HG02571 (cell line): Measurements from ENCODE around the gene GNB1.
"Not testable (repeated sequence)": the region's sequence is repeated elsewhere in the genome, so short reads cannot be mapped to it uniquely, and the experiment has no call there.

Experiments
- ATAC-seq: cut with Tn5 transposase; IDR thresholded peaks from one replicate; pipeline ENCODE4 v1.9.1; 2021; ENCODE audit warnings: mild to moderate bottlenecking, moderate library complexity; ENCODE audit not compliant: unreplicated experiment

The GNB1 gene

DNA sequence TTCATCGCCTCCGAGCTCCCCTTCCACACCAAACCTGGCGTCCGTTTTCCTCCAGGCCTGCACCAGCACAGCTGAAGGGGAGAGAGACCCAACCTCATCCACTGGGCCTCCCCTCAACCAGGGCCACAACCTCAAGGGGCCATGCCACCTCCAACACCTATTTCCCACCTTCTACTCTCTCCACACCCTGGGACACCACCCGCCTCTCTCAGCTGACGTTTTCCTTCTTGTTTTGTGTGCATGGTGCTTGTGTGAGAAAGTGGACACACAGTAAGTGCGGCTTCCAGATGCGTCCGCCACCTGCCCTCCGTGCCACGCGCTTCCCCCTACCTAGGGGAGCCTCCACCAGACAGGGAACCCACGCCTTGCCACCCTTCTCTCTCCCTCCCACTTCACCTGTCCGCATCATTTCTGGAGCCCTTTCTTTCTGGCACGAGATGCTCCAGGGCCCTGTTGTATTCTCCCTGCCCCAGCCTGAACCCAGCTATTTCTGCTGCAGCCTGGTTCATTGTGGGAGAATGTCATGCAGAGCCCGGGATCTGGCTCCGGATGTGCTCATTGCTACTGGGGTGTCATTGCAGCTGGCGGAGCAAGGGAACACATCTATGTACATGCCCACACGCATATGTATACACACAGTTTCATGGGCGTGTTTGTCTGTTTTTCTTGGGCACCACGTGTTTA, 1.3 kb upstream of the GNB1 start:
- no peak for ATAC-seq

DNA sequence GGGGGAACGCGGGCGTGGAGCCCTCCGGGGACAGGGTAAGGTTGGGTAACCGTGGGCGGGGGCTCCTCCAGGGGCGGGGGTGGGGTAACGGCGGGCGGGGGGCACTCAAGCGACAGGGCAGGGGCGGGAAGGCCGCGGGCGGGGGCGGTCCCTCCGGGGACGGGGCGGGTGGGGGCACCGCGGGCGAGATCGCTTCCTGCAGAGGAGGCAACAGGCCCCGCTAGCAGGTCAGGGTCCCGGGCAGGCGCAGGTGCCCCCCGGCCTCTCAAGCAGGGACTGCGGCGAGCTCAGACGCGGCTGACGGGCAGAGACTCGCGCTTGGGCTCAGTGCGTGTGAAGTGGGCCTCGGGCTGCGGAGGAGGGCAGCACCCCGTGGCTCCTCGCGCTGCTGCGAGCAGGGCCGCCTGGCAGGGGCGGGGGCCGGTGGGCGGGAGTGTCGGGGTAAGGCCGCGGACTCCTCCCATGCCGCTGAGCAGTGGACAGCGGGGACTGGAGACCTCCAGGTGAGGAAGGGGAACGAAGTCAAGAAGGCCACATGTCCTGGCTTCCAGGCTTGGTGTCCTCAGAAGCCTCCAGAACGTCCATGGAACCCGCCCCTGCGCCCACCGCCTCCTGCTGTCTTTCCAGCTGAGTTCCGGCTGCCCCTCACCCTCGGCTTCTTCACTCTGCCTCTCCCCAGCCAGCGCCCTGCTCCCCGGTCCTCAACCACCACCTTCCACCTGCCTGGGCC, 627 bp upstream of the GNB1 start:
- ATAC-seq: peak; percentile 20

GRCh38 chr1:1889847-1890505, 911 bp downstream of the GNB1 start:
- ATAC-seq: peak; percentile 25

DNA sequence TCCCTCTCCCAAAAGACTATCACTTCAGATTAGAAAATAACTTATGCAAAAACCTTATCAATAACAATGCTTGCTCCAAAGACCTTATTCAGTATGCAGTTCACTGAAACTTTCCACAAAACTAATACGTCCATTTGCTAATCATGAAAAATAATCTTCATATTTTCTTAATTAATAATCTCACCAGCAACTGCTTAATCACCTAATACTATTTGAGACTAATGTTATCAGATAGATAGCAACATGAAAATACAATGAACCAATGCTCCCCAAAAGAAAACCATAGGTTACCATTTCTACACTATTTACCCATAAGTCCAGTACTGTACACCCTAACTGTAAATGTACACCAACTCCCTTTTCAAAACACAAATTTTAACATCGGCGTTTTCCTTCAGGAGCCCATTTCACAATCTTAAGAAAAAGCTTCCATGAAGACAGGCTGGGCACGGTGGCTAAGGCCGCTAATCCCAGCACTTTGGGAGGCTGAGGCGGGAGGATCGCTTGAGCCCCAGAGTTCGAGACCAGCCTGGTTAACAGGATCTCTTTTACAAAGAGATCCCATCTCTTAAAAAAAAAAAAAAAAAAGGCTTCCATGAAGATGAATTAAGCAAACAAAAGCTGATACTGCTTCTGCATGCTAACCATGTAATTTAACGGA, 1.7 kb downstream of the GNB1 start:
- ATAC-seq: no peak

DNA sequence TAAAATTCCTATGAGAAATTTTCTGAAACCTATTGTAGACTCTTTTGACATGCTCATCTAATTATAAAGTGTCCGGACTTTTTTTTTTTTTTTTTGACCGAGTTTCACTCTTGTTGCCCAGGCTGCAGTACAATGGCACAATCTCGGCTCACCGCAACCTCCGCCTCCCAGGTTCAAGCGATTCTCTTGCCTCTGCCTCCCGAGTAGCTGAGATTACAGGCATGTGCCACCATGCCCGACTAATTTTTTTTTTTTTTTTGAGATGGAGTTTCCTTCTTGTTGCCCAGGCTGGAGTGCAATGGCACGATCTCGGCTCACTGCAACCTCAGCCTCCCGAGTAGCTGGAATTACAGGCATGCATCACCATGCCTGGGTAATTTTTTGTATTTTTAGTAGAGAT, 7.0 kb downstream of the GNB1 start:
- ATAC-seq: not testable (repeated sequence)

- no peak for ATAC-seq
Measured at GRCh38 chr1:1883092-1883873, 7.6 kb downstream of the GNB1 start.

- ATAC-seq: no peak
Measured at GRCh38 chr1:1881727-1882126, 9.2 kb downstream of the GNB1 start.

DNA sequence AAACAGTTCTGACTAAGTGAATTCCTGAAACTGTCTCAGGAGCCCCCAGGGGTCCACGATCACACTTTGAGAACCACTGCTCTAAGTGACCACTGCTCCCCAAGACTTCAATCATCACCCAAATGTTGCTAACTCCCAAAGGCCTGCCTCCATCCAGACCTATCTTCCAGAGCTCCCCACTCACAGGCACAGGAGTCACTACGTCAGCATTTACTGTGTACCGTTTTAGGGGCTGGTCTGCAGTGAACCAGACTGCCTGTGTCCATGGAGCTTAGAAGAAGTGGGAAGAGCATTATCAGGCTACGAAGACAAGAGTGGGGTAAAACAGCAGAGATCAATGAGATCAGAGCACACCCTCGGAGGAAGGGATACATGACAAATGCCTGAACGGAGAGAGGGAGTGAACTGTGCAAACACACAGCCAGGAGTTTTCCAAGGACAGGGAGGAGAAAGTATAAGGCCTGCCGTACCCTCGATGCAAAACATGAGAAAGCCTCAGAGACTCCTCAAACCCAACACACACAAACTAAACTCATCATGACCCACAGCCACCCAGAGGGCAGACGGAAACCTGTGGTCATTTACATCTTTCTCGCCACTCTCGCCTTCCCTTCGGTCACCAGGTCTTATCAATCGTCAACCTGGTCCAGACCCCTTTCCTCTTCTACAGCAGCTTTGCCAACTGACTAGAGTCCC, 10.1 kb downstream of the GNB1 start:
- ATAC-seq: no peak

DNA sequence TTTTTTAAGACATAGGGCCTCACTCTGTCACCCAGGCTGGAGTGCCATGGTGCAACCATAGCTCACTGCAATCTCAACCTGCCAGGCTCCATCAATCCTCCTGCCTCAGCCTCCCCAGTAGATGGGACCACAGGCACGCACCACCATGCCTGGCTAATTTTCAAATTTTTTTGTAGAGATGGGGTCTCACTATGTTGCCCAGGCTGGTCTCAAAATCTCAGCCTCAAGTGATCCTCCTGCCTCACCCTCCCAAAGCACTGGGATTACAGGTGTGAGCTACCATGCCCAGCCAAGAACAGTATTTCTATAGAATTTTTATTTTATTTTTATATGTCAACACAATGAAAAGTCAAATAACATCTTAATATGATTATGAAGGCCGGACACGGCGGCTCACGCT, 10.9 kb downstream of the GNB1 start:
- no peak for ATAC-seq

DNA sequence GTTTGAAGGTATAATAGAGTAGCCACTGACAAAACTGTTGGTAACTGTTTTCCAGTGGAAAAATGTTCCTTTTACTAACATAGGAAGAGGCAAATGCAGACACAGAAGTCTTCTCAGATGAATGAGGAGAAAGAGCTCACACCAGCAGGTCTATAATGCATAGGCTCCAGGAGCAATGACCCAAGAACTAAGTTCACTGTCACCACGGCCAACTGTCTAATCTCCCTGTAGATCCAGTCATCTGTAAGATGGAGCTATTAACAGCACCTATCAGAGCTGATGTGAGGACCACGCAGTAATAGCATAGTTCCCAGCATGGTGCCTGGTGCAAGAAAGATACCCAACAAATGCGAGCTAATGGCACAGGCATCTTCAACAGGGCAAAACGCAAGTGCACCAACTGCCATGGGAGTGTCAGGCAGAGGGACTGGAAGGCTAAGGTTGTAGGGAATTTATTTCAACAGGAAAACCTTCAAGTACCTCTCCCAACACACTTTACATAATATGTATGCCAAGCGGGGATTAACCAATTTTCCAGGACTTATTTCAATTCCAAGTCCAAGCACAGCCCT, 12.9 kb downstream of the GNB1 start:
- no peak for ATAC-seq

DNA sequence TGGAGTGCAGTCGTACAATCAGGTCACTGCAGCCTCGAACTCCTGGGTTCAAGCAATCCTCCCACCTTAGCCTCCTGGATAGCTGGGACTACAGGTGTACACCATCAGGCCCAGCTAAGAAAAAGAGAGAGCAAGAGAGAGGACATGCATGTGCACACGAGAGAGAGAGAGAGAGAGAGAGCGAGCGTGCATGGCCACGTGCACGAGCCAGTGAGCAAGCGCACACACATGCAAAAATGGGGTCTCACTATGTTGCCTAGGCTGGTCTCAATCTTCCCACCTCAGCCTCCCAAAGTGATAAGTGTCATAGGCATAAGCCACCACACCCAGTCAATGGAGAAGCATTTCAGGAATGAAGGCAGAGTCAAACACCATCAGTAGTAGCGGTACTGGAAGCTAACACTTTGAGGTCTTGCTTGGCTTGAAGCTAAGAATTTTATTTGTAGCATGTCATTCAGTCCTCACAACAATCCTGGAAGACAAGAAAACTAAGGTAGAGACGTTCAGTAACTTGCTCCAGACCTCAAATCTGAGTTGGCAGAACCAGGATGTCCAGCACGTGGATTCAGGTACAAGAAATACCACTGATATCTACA, 14.5 kb downstream of the GNB1 start:
- no peak for ATAC-seq

DNA sequence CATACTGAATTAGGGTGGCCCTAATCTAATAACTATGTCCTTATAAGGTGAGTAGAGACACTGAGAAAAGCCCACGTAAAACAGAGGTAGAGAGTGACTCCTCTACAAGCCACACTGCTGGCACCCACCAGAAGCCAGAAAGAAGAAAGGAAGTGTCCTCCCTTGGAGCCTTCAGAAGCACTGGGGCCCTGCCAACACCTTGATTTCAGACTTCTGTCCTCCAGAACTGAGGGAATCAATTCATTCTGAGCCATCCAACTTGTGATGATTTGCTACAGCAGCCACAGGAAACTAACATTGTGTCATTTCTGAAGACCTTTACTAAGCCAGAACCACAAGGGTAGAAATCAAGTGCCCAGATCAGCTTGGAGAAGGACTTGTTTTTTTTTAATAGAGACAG, 15.0 kb downstream of the GNB1 start:
- ATAC-seq: no peak

DNA sequence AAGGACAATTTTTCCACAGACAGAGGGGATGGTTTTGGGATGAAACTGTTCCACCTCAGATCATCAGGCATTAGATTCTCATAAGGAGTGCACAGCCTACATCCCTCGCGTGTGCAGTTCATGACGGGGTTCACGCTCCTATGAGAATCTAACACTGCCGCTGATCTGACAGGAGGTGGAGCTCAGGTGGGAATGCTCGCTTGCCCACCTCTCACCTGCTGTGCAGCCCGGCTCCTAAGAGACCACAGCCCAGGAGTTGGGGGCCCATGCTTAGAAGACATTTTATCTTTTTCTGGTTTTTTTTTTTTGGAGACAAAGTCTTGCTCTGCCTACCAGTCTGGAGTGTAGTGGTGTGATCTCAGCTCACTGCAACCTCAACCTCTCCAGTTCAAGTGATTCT, 16.0 kb downstream of the GNB1 start:
- no peak for ATAC-seq

- no peak for ATAC-seq
Measured at GRCh38 chr1:1873186-1873585, 17.7 kb downstream of the GNB1 start.

DNA sequence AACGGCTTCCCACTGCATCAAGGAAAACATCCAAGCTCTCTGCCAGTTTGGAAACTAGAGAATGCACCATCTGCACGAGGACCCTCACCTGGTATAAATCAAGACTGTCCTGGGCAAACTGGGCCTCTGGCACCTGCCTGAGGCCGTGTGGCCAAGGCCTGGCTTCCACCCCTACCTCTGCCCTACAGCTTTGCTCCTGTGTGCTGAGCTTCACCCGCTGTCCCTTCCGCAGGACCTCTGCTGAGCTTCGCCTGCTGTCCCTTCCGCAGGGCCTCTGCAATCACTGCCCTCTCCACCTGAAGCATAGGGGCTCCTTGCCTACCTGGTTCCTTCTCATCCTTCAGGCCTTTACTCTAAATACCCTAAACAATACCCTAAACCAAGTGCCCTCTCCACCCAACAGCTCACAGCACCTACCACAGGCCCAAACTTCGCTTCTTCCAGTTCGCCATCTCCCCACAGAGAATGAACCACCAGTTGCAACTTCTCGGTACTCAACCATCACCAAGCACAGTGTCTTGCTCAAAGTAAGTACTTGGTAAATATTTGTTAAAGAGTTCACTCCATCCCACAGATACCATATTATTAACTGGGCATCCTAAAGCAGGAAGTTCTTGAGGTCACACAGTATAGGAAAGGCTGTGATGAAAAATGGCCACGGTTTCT, 18.4 kb downstream of the GNB1 start:
- no peak for ATAC-seq

DNA sequence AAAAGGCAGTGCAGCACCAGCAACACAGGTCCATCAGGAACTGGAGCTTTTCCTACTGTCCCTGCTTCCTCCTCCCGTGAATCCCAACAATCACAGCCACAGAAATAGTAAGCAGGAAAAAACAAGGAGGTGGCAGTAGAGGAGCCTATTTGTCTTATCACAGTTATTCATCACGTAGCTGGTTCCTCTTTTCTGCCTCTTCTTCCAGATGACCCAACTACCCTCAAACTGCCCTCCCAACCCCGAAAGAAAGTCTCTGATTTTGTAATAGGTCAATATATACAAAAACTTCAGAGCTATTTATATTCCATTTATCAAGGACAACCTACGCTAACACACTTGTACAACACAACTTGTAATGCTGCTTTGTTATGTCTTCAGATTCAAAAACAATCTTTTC, 21.4 kb downstream of the GNB1 start:
- no peak for ATAC-seq

DNA sequence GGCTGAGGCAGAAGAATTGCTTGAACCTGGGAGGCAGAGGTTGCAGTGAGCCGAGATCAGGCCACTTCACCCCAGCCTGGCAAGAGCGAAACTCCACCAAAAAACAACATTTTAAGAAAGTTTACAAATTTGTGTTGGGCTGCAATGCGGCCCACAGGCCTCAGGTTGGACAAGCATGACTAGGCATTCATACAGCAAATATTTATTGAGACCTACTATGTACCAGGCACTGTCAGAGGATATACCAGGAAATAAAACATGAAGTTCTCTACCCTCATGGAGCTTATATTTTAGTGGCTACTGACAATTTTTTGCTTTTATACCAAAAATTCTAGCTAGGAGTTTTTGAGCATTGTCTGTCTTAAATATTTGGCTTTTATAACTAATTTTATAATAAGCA, 23.7 kb downstream of the GNB1 start:
- no peak for ATAC-seq

DNA sequence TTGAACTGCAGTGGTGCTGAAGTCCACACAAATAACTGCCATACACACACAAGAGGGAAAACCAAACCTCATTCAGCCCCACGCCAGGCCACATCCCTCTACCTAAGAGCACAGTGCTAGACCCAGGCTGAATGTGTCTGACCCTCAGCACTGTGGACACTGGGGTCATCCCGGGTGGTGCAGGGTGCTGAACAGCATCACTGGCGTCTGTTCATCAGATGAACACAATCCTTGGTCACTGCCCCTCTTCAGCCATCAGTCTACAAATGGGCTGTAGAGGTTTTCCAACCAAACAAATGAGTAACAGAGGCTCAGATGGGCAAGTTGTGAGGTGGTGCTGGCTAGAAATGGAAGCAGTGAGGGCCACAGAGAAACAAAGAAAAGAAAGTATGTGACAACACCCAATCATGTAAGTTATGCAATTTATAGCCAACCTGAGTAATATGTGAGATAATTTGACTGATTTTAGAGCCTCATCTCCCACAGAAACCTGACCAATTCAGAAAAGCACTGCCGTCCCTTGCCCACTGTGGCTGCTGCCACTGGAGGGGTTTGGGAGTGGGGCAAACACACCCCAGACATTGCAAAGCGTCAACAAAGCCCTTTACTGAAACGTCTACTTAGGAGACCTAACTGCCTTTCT, 27.9 kb downstream of the GNB1 start:
- no peak for ATAC-seq
